Measurements from ENCODE around the gene ABCA7.

The ABCA7 gene

GRCh38 chr19:1061987-1062386 is 22.1 kb downstream of the ABCA7 start:
- DNase-seq, result no peak

- no peak for DNase-seq
Observed at GRCh38 chr19:1062387-1063029, 22.6 kb downstream of the ABCA7 start.

- DNase-seq, result no peak
Observed at GRCh38 chr19:1063030-1063908, 23.4 kb downstream of the ABCA7 start.

GRCh38 chr19:1063909-1064660 is 24.2 kb downstream of the ABCA7 start:
- DNase-seq, result peak; percentile 40

- peak; percentile 82 for DNase-seq
Observed at GRCh38 chr19:1064661-1065605, 25.0 kb downstream of the ABCA7 start.

- no peak for DNase-seq
Observed at GRCh38 chr19:1065606-1066109, 25.8 kb downstream of the ABCA7 start.

GRCh38 chr19:1066251-1066747 is 26.4 kb downstream of the ABCA7 start:
- DNase-seq, result no peak

- peak; percentile 71 for DNase-seq
Observed at GRCh38 chr19:1066748-1067340, 26.9 kb downstream of the ABCA7 start, which contains the start of gene ARHGAP45. ARHGAP45 (plus strand) TSS chr19:1067167; CDS start chr19:1067406, 239 bp downstream.

- DNase-seq, result no peak
Observed at GRCh38 chr19:1067341-1067957, 27.5 kb downstream of the ABCA7 start.

GRCh38 chr19:1068009-1069001 is 28.4 kb downstream of the ABCA7 start:
- DNase-seq, result no peak

- peak; percentile 51 for DNase-seq
Observed at GRCh38 chr19:1069009-1069779, 29.3 kb downstream of the ABCA7 start.

GRCh38 chr19:1070576-1070930 is 30.6 kb downstream of the ABCA7 start:
- DNase-seq, result peak; percentile 37

GRCh38 chr19:1070931-1071791 is 31.3 kb downstream of the ABCA7 start:
- peak; percentile 63 for DNase-seq

GRCh38 chr19:1072371-1073015 is 32.6 kb downstream of the ABCA7 start:
- no peak for DNase-seq

GRCh38 chr19:1073063-1073955 is 33.4 kb downstream of the ABCA7 start:
- no peak for DNase-seq

- no peak for DNase-seq
Observed at GRCh38 chr19:1073956-1074517, 34.1 kb downstream of the ABCA7 start.

All from NCI-H69 (cell line).